T-cell (primary cell): Measurements from ENCODE around the gene SPATC1L. TPM values are rescaled to one million over a fixed set of nuclear protein-coding genes. Genes with fewer than 3 reads are reported as not detected.
"Not testable (repeated sequence)": the region's sequence is repeated elsewhere in the genome, so short reads cannot be mapped to it uniquely, and the experiment has no call there.

ENCODE experiments used
- ATAC-seq, 4 experiments: fragments of 200-7000 bp in 3 of 4; fragments of 150-1000 bp in 1 of 4; cut with Tn5 transposase; replicated peaks in 1 of 4; 1 replicate in 3 of 4; 2 replicates in 1 of 4; pipeline ENCODE4 v1.10.0; 2021; ENCODE audit warnings: moderate library complexity in 3 of 4, mild to moderate bottlenecking in 2 of 4, moderate number of reproducible peaks in 1 of 4
- CTCF ChIA-PET, 2 donors: fragments of 300-600 bp; sonication (Branson Sonifier 250); formaldehyde crosslinking; loops; one replicate each; lab custom pipeline; 2022; ENCODE audit warnings: antibody characterized with exemption in 2 of 2; lab: Charles Lee
- POLR2A ChIA-PET, 2 donors: fragments of 300-600 bp; sonication (Branson Sonifier 250); formaldehyde crosslinking; loops; one replicate each; lab custom pipeline; 2022; ENCODE audit warnings: antibody characterized with exemption in 2 of 2; lab: Charles Lee
- DNase-seq, 35 experiments: peaks; one replicate each; pipeline versions ENCODE4 v3.0.0 to v3.0.0-alpha.2; 2013 to 2023
- H3K27ac ChIP-seq: one replicate; pipeline ENCODE4 v1.5.1; 2013; ENCODE audit warnings: low read length
- H3K27me3 ChIP-seq, 2 experiments: replicated peaks in 1 of 2; 1 replicate in 1 of 2; 2 replicates in 1 of 2; pipeline versions ENCODE4 v1.6.1 to v1.7.0; 2013; ENCODE audit warnings: low read length in 1 of 2, mixed read lengths in 1 of 2; ENCODE audit not compliant: control insufficient read depth in 2 of 2, insufficient read depth in 2 of 2; ENCODE audit errors: extremely low read depth in 1 of 2
- H3K36me3 ChIP-seq, 2 donors: 1 replicate in 1 of 2; 2 replicates in 1 of 2; pipeline versions ENCODE4 v1.6.1 to v1.7.0; 2013; ENCODE audit warnings: low read length in 1 of 2; ENCODE audit not compliant: control insufficient read depth in 2 of 2, insufficient read depth in 1 of 2; ENCODE audit errors: extremely low read depth in 1 of 2
- H3K4me1 ChIP-seq, 2 experiments: 1 replicate in 1 of 2; 2 replicates in 1 of 2; pipeline versions ENCODE4 v1.6.1 to v1.7.0; 2013; ENCODE audit warnings: low read length in 2 of 2, mixed read lengths in 1 of 2; ENCODE audit not compliant: insufficient read depth in 2 of 2, control insufficient read depth in 1 of 2; ENCODE audit errors: extremely low read depth in 1 of 2
- H3K4me3 ChIP-seq, 2 donors: 1 replicate in 1 of 2; 2 replicates in 1 of 2; pipeline versions ENCODE4 v1.5.1 to v1.7.0; 2013; ENCODE audit warnings: mild to moderate bottlenecking in 2 of 2, low read length in 1 of 2, moderate library complexity in 1 of 2; ENCODE audit not compliant: control insufficient read depth in 1 of 2; ENCODE audit errors: extremely low read depth in 1 of 2
- H3K9me3 ChIP-seq: 2 replicates; pipeline ENCODE4 v1.7.0; 2013
- H3K27ac Mint-ChIP-seq, 2 donors: one replicate each; pipeline ENCODE4 v1.8.0; 2020 to 2021; ENCODE audit warnings: mild to moderate bottlenecking in 2 of 2, mixed read lengths in 2 of 2
- H3K27me3 Mint-ChIP-seq, 2 donors: one replicate each; pipeline ENCODE4 v1.8.0; 2021 to 2022; ENCODE audit warnings: mixed read lengths in 2 of 2
- H3K36me3 Mint-ChIP-seq: one replicate; pipeline ENCODE4 v1.8.0; 2021; ENCODE audit warnings: mixed read lengths
- H3K4me1 Mint-ChIP-seq, 3 donors: one replicate each; pipeline ENCODE4 v1.8.0; 2020 to 2022; ENCODE audit warnings: mixed read lengths in 3 of 3, mild to moderate bottlenecking in 1 of 3
- H3K4me3 Mint-ChIP-seq, 3 donors: one replicate each; pipeline ENCODE4 v1.8.0; 2020 to 2022; ENCODE audit warnings: mild to moderate bottlenecking in 3 of 3, mixed read lengths in 3 of 3, moderate library complexity in 3 of 3
- H3K9me3 Mint-ChIP-seq, 3 donors: one replicate each; pipeline ENCODE4 v1.8.0; 2020 to 2022; ENCODE audit warnings: mixed read lengths in 3 of 3
- WGBS: methylation state at CpG from one replicate; pipeline ENCODE4 v1.1.5; 2013; ENCODE audit warnings: missing lambda C conversion rate; ENCODE audit not compliant: insufficient coverage; 5-methylcytosine and 5-hydroxymethylcytosine counted together
- total RNA-seq, 35 experiments: library from RNA in 6 of 35; stranded (reverse) in 6 of 35; fragments of 120-200 nt in 1 of 35; gene quantifications; one replicate each; pipeline versions ENCODE4 v1.2.1 to v1.2.4 and lab custom pipeline; 2013 to 2026

The SPATC1L gene
- total RNA-seq, 5 donors from 2014 or later (not counting 1 experiment from before 2014, with no cell fraction given), result 1.4 to 22.8 (median 12.5) TPM

DNA sequence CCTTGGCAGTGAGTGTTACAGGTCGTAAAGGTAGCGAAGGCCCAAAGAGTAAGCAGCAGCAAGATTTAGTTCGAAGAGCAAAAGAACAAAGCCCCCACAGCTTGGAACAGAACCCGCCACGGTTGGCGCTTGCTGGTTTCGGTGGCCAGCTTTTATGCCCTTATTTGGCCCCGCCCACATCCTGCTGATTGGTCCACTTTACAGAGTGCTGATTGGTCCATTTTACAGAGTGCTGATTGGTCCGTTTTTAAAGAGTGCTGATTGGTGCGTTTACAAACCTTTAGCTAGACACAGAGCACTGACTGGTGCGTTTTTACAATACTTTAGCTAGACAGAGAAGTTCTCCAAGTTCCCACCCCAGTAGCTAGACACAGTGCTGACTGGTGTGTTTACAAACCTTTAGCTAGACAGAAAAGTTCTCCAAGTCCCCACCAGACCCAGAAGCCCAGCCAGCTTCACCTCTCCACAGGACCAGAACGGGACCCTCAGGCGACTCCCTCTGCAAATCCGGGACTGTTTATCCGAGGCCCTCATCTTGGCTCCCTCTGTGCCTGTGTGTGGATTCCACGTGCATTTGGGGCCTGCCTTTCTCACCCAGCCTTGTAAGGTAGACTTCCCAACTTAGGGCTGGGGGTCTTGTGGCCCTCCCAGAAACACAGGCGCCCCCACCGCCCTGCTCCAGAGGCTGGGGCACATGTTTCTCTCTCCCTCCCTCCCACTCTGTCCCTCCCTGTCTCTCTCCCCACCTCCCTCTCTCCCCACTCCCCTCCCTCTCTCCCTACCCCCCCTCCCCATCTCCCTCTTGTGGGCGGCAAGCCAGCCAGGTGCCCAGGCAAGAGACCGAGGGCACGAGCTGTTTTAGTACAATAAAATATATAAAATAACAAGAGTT, 41.4 kb downstream of the SPATC1L start:
- H3K4me1 ChIP-seq, result peaks cover 0 to 4% of the 10 kb centered on the region in 2 experiments
- H3K9me3 ChIP-seq, result no peaks in the 10 kb centered on the region
- Mint-ChIP-seq H3K4me3 (no peak overlapping the region), H3K4me1 (peaks cover 7 to 12% (median 8%) of the 10 kb centered on the region in 3 donors), H3K27me3 (peaks cover 0 to 6% of the 10 kb centered on the region in 2 donors), H3K9me3 (no peaks in the 10 kb centered on the region), H3K27ac (no peak overlapping the region), H3K36me3 (no peaks in the 10 kb centered on the region)
- no peak for ATAC-seq
- no peaks in the 10 kb centered on the region for H3K36me3 ChIP-seq
- ChIA-PET POLR2A (no interaction called here), CTCF (interaction anchor here (0.6 to 1.2 kb wide), 6 partner anchors 88 to 497 kb away, joined by 3 to 10 read pairs (median 4); partner anchors contain the start of genes MCM3AP (in 1 of the 2) and YBEY (in 1 of the 2))
- 97% methylated on average over 11 of the region's 21 CpGs for WGBS
- no peak overlapping the region for H3K27ac ChIP-seq
- H3K4me3 ChIP-seq, result no peak overlapping the region
- peaks cover 0 to 26% of the 10 kb centered on the region in 2 experiments for H3K27me3 ChIP-seq
- DNase-seq, result peak in 14 of 35 experiments; percentile 2 to 32 (median 18)

DNA sequence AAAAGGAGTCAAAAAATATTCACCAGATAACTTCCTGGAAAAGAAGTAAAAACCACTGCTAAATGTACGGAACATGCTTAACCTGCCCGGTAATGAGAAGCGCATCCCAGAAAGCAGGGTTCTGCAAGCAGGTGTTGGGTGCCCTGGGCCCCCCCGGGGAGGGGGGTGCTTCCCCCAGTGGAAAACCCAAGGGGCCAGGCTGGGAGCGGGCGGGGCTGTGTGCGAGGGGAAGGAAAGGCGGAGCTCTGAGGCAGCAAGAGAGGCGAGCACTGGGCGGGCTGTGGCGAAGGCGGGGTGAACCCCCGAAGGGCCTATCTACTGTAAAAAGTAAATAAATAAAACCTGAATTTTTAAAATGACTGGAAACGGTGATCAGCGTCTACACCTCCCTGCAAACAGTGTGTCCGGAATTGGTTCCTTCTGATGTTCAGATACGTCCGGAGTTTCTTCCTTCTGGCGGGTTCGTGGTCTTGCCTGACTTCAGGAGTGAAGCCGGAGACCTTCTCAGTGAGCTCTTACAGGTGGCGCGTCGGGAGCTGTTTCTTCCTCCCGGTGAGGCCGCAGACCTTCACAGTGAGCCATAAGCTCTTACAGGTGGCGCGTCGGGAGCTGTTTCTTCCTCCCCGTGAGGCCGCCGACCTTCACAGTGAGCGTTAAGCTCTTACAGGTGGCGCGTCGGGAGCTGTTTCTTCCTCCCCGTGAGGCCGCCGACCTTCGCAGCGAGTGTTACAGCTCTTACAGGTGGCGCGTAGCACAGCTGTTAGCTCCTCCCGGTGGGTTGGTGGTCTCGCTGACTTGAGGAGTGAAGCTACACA, 42.3 kb downstream of the SPATC1L start:
- ATAC-seq (no peak), DNase-seq (no peak)
- peaks cover 7 to 12% (median 8%) of the 10 kb centered on the region in 3 donors for H3K4me1 Mint-ChIP-seq
- H3K27me3 Mint-ChIP-seq, result peaks cover 0 to 8% of the 10 kb centered on the region in 2 donors
- ChIA-PET CTCF (interaction anchor here in 1 of 2 donors (1.2 kb wide), 1 partner anchor 89 kb away, joined by 3 read pairs; no protein-coding TSS in a partner anchor), POLR2A (no interaction called here)
- H3K9me3 ChIP-seq, result no peaks in the 10 kb centered on the region
- H3K27ac ChIP-seq, result no peak overlapping the region
- WGBS, result 92% methylated on average over 42 of the region's 45 CpGs
- no peak overlapping the region for H3K4me3 ChIP-seq
- no peaks in the 10 kb centered on the region for H3K36me3 Mint-ChIP-seq
- H3K27me3 ChIP-seq, result peaks cover 0 to 34% of the 10 kb centered on the region in 2 experiments
- H3K4me3 Mint-ChIP-seq, result no peak overlapping the region
- peaks cover 0 to 4% of the 10 kb centered on the region in 2 experiments for H3K4me1 ChIP-seq
- H3K27ac Mint-ChIP-seq, result no peak overlapping the region
- no peaks in the 10 kb centered on the region for H3K36me3 ChIP-seq
- H3K9me3 Mint-ChIP-seq, result no peaks in the 10 kb centered on the region

DNA sequence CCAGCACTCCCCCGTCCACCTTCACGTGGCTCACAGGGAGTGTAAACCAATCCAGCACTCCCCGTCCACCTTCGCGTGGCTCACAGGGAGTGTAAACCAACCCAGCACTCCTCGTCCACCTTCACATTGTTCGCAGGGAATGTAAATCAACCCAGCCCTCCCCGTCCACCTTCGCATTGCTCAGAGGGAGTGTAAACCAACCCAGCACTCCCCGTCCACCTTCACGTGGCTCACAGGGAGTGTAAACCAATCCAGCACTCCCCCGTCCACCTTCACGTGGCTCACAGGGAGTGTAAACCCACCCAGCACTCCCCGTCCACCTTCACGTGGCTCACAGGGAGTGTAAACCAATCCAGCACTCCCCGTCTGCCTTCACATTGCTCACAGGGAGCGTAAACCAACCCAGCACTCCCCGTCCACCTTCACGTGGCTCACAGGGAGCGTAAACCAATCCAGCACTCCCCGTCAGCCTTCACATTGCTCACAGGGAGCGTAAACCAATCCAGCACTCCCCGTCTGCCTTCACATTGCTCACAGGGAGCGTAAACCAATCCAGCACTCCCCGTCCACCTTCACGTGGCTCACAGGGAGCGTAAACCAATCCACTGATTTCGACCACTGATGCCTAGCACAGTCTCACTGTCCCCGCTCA, 43.8 kb downstream of the SPATC1L start:
- H3K36me3 Mint-ChIP-seq, H3K9me3 Mint-ChIP-seq, DNase-seq, CTCF ChIA-PET, H3K27ac Mint-ChIP-seq, H3K36me3 ChIP-seq, H3K4me3 Mint-ChIP-seq, H3K9me3 ChIP-seq, H3K27ac ChIP-seq, H3K27me3 Mint-ChIP-seq, POLR2A ChIA-PET, H3K4me1 ChIP-seq, ATAC-seq, H3K4me3 ChIP-seq: not testable (repeated sequence)
- H3K4me1 Mint-ChIP-seq, result peaks cover 7 to 12% (median 8%) of the 10 kb centered on the region in 3 donors
- WGBS, result 66% methylated on average over 24 of the region's 29 CpGs
- H3K27me3 ChIP-seq, result peaks cover 0 to 44% of the 10 kb centered on the region in 2 experiments

- no peak overlapping the region for H3K4me3 Mint-ChIP-seq
- Histone ChIP-seq H3K27me3 (peaks cover 0 to 41% of the 10 kb centered on the region in 2 experiments), H3K4me3 (no peak overlapping the region), H3K27ac (no peak overlapping the region), H3K4me1 (peaks cover 0 to 4% of the 10 kb centered on the region in 2 experiments), H3K36me3 (no peaks in the 10 kb centered on the region), H3K9me3 (no peaks in the 10 kb centered on the region)
- ATAC-seq, result no peak
- ChIA-PET POLR2A (no interaction called here), CTCF (no interaction called here)
- peaks cover 6 to 8% of the 10 kb centered on the region in 2 donors for H3K27me3 Mint-ChIP-seq
- peaks cover 7 to 10% (median 8%) of the 10 kb centered on the region in 3 donors for H3K4me1 Mint-ChIP-seq
- no peak overlapping the region for H3K27ac Mint-ChIP-seq
- DNase-seq, result no peak
- 94% methylated on average over 7 of the region's 15 CpGs for WGBS
- H3K36me3 Mint-ChIP-seq, result no peaks in the 10 kb centered on the region
- H3K9me3 Mint-ChIP-seq, result no peaks in the 10 kb centered on the region
Measured at GRCh38 chr21:46139686-46140085, 44.6 kb downstream of the SPATC1L start.

DNA sequence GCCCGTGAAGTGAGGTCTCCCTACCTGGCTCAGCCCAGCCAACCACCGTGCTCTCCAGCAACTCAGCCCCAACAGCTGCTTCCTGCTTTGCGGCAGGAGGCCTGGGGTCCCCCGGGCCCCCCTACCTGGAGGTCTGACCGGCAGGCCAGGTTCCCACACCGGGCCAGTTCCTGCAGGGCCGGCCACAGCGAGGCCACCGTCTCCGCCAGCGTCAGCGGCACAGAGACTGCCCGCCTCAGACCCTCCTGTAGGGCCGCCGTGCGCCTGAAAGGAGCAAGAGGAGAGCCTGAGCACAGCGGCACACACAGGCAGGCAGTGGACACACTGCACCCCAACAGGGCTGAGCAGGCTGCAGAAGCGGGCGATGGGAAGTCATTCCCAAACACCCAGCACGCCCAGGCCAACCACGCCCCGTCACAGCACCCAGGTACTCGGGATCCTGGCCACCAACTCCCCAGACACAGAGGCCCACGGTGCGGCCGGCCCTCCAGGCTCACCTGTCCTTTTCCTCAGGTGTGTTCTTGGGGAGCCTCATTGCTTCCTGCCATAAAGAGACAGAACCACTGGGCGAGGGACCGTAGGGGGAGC, 45.8 kb downstream of the SPATC1L start:
- Histone ChIP-seq H3K9me3 (no peaks in the 10 kb centered on the region), H3K27me3 (peaks cover 0 to 41% of the 10 kb centered on the region in 2 experiments), H3K4me3 (no peak overlapping the region), H3K36me3 (no peaks in the 10 kb centered on the region), H3K4me1 (no peaks in the 10 kb centered on the region), H3K27ac (no peak overlapping the region)
- Mint-ChIP-seq H3K9me3 (no peaks in the 10 kb centered on the region), H3K4me1 (peaks cover 0 to 3% (median 1%) of the 10 kb centered on the region in 3 donors), H3K4me3 (no peak overlapping the region), H3K36me3 (no peaks in the 10 kb centered on the region), H3K27ac (no peak overlapping the region), H3K27me3 (peaks cover 6 to 8% of the 10 kb centered on the region in 2 donors)
- ATAC-seq (no peak), DNase-seq (no peak)
- POLR2A ChIA-PET, result no interaction called here
- WGBS, result 70% methylated on average over 28 of the region's 28 CpGs
- CTCF ChIA-PET, result no interaction called here
